GM21381 (cell line): ENCODE results near the gene TDRD5.

Experiments used
- ATAC-seq: cut with Tn5 transposase; IDR thresholded peaks from one replicate; pipeline ENCODE4 v1.9.1; 2021; ENCODE audit warnings: mild to moderate bottlenecking, moderate library complexity; ENCODE audit not compliant: unreplicated experiment

TDRD5 gene

GRCh38 chr1:179591592-179592580 is at the start of gene TDRD5:
TDRD5 (plus strand) TSS chr1:179591832; CDS start chr1:179592616, 784 bp downstream.
- ATAC-seq, result no peak

- ATAC-seq, result no peak
These were observed 46.3 kb upstream of the TDRD5 start for GRCh38 chr1:179545321-179545720.

- no peak for ATAC-seq
These were observed 44.6 kb upstream of the TDRD5 start for GRCh38 chr1:179547021-179547535.

- no peak for ATAC-seq
These were observed 42.8 kb upstream of the TDRD5 start for GRCh38 chr1:179548666-179549367.

GRCh38 chr1:179549368-179549700 is 42.3 kb upstream of the TDRD5 start:
- no peak for ATAC-seq

- peak; percentile 62 for ATAC-seq
These were observed 40.6 kb upstream of the TDRD5 start for GRCh38 chr1:179550746-179551682.

- ATAC-seq, result no peak
These were observed 37.2 kb upstream of the TDRD5 start for GRCh38 chr1:179554427-179554826.

- no peak for ATAC-seq
These were observed 33.6 kb upstream of the TDRD5 start for GRCh38 chr1:179558078-179558477.

- ATAC-seq, result no peak
These were observed 15.9 kb upstream of the TDRD5 start, which contains the start of gene NPHS2 for GRCh38 chr1:179575497-179576314. NPHS2 (minus strand) TSS chr1:179575948; CDS start chr1:179575864, 84 bp downstream.

- ATAC-seq, result no peak
These were observed 15.1 kb upstream of the TDRD5 start for GRCh38 chr1:179576509-179576908.

- no peak for ATAC-seq
These were observed 7.8 kb upstream of the TDRD5 start for GRCh38 chr1:179583771-179584320.

GRCh38 chr1:179586107-179586823 is 5.4 kb upstream of the TDRD5 start:
- no peak for ATAC-seq

GRCh38 chr1:179587336-179587735 is 4.3 kb upstream of the TDRD5 start:
- ATAC-seq, result no peak

- no peak for ATAC-seq
These were observed 3.1 kb upstream of the TDRD5 start for GRCh38 chr1:179588425-179589024.

GRCh38 chr1:179589509-179589908 is 2.1 kb upstream of the TDRD5 start:
- ATAC-seq, result no peak

GRCh38 chr1:179590671-179591070 is 961 bp upstream of the TDRD5 start:
- no peak for ATAC-seq

GRCh38 chr1:179591253-179591591 is 410 bp upstream of the TDRD5 start:
- ATAC-seq, result no peak

GRCh38 chr1:179598631-179599030 is 7.0 kb downstream of the TDRD5 start:
- no peak for ATAC-seq
